Activated CD8-positive, alpha-beta memory T cell treated with anti-CD3 and anti-CD28 coated beads, Interleukin-2, amount 50 U/mL, for 4 hours (primary cell): Measurements from ENCODE around the gene THOP1.
A peak's percentile ranks its signal among the peaks of the same experiment; 100 is the strongest.

ENCODE experiments used
- DNase-seq: peaks from one replicate; pipeline ENCODE4 v3.0.0-alpha.2; 2020

The THOP1 gene

DNA sequence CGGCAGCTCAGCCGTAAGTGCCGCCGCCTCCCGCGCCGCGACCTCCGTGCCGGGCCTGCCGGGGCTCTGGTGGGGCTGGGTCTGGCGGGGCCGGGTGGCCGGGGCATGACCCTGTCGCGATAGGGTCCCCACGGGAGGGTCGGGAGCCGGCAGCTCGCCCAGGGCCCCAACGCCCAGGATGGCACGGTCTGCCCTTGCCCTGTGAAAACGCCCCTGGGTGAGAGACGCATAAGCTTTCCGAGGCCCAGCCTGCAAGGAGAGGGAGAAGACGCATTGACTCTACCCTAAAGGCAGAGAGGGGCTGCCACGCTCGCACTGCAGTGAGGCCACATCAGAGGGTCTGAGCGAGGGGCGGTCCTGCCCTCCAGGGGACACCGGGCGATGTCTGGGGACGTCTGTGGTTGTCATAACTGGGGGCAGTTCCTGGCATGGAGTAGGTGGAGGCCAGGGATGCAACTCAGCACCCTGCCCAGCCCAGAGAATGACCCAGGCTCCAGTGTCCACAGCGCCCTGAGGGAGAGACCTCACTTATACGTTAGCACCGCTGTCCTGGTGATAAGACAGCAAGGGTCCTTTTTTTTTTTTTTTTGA lies 34.9 kb downstream of the THOP1 start:
- no peak for DNase-seq

GRCh38 chr19:2822846-2823245 lies 37.5 kb downstream of the THOP1 start:
- DNase-seq = no peak

DNA sequence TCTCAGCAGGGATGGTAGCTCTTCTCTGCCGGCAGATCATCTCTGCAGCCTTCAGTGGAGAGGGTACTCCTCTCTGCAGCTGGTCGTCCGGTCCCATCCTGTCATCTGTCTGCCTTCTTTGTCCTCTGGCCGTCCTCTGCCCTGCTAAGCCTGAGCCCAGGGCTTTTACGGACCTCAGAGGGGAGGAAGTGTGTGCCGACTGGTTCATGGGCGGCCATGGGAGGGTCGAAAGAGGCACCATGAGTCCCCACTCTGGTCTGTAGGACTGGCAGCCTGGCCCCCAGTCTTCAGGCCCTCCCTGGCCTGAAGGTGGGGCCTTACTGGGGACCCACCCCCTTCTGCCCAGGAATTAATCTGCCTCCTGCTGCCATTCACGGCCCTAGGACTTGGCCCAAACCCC lies 38.3 kb downstream of the THOP1 start:
- no peak for DNase-seq

DNA sequence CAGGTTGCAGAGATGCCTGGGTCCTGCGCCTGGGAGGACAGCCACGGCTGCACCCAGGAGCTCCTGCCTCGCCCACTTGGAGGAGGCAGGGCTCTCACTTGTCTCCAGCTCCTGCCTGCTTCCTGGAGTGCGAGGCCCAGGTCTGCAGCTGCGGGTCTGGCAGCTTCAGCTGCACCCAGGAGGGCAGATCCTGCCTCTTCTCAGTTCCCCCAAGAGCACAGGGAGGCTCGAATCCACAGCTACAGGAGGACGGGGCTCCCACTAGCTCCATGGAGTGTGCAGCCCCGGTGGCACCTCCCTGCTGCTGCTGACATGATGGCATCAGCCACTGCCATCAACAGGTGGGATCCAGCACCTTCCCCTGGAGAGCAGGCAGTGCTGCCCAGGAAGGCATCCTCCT lies 38.8 kb downstream of the THOP1 start:
- no peak for DNase-seq

DNA sequence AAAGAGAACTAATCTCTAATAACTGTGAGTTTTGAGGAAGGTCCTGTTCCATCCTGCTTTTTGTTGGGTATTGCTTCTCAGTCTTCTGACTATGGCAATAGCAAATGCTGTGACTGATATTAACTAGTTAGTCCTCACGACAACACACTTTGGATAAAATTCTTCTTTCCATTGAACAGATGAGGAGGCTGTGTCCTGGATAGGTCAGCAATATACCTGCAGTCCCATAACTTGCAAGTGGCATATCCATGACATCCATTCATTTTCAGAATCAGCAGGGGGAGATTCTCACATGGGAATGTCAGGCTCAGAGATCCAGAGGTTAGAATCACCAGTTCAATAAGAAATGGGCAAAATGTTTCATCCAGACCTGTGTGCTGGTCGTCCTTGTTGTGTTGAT lies 41.7 kb downstream of the THOP1 start:
- DNase-seq = no peak

DNA sequence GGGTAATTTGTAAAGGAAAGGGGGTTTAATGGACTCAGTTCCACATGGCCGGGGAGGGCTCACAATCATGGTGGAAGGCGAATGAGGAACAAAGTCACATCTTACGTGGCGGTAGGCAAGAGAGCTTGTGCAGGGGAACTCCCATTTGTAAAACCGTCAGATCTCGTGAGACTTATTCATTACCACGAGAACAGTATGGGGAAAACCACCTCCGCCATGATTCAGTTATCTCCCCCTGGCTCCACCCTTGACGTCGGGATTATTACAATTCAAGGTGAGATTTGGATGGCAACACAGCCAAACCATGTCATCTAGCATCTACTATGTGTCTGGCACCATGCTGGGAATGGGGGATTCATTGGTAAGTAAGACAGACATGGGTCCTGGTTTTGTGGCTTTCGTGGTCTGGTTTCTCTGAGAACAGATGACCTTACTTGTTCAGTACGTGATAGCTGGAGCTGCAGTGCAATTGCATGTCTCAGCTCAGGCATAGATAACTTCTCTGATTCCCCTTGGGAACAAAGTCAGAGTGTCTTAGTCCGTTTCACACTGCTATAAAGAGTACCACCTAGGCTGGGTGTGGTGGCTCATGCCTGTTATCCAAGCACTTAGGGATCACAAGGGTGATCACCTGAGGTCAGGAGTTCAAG lies 42.7 kb downstream of the THOP1 start:
- no peak for DNase-seq

- no peak for DNase-seq
Measured at GRCh38 chr19:2834294-2834871, 49.1 kb downstream of the THOP1 start.

- DNase-seq = no peak
Measured at GRCh38 chr19:2837430-2837829, 52.1 kb downstream of the THOP1 start.

GRCh38 chr19:2840794-2841791 lies 55.8 kb downstream of the THOP1 start, which contains the start of gene ZNF555:
Gene ZNF555, plus strand, starts transcription at chr19:2841475. Its CDS starts 98 bp downstream, at chr19:2841573.
- DNase-seq = peak; percentile 98

DNA sequence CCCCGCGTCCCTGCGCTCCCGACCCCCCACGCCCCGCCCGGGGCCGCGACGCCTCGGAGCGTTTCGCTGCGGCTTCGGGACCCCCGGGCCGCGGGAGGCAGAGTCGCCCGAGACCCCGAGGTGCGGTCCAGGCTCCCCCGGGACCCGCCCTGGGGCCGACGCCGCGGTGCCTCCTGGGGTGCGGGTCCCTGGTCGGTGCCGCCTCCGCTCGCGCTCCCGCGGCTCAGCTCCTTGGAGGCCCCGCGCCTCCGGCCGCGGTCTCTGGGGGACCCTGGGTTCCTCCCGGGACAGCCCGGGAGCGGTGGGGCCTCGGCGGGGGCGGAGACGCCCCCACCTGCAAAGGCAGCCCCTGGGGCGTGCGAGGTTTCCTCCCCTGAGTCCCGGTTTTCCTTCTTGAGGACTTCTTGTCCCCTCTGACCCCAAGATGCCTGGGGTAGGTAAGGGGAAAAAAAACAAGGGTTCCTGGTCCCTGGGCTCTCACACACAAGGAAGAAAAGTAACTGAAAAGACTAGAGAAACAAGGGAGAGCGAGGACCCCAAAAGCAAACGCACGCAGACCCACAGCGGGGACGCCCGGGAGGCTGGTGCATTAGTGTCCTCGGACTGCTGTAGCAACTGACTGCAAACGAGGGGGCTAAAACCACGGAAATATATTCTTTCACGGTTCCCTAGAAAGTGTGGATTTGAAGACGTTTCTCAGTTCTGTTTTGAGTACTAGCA lies 56.7 kb downstream of the THOP1 start:
- DNase-seq = no peak

DNA sequence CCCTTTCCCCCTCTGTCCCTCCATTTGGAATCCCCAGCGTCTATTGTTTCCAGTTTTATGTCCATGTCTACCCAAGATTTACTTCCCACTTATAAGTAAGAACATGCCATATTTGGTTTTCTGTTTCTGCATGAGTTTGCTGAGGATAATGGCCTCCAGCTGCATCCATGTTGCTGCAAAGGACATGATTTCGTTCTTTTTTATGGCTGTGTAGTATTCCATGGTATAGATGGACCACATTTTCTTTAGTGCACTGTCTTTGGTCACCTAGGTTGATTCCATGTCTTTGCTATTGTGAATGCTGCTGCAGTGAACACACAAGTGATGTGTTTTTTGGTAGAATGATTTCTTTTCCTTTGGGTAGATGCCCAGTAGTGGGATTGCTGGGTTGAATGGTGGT lies 59.8 kb downstream of the THOP1 start:
- DNase-seq = no peak

- no peak for DNase-seq
Measured at GRCh38 chr19:2846180-2846894, 61.0 kb downstream of the THOP1 start.

DNA sequence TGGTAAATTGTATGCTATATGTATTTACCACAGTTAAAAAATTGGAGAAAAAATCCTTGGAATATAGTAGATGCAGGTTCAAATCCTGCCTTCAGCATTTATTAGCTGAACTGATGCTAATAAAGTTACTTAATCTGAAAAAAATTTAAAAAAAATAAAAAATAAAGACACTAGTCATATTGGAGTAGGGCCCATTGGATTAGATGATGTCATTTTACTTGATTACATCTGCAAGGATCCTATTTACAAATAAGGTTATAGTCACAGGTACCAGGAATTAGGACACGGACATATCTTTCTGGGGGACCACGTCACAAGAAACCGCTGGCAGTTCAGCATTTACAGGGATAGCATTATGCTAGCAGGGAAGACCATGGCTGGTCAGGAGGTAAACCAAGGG lies 62.2 kb downstream of the THOP1 start:
- DNase-seq = no peak

- DNase-seq = no peak
Measured at GRCh38 chr19:2848616-2849015, 63.3 kb downstream of the THOP1 start.

DNA sequence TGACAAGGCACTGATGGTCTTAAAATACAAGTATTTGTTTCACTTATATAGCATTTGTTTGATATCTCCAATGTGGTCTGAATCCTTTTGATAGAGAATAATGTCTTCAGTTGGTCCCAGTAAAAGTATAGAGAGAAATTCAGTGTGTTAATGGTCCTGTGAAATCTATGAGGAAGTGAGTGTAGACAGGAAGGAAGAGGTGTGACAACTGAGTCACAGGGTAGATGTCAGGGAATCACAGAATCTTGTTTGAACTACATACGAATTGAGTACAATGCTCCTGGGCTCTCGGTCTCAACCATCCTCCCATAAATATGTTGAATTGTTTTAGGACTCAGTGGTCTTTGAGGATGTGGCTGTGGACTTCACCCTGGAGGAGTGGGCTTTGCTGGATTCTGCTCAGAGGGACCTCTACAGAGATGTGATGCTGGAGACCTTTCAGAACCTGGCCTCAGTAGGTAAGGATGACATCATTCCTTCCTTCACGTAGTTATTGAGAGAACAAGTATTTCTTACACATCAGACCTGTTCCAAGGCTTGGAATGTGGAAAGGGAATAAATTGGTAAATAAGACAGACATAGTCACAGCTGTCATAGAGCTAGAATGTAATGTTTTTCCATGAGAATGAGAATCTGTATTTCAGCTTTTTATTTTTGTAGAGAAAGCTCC lies 65.1 kb downstream of the THOP1 start:
- no peak for DNase-seq

- DNase-seq = no peak
Measured at GRCh38 chr19:2852598-2852997, 67.3 kb downstream of the THOP1 start.

- DNase-seq = no peak
Measured at GRCh38 chr19:2853015-2853606, 67.8 kb downstream of the THOP1 start.

DNA sequence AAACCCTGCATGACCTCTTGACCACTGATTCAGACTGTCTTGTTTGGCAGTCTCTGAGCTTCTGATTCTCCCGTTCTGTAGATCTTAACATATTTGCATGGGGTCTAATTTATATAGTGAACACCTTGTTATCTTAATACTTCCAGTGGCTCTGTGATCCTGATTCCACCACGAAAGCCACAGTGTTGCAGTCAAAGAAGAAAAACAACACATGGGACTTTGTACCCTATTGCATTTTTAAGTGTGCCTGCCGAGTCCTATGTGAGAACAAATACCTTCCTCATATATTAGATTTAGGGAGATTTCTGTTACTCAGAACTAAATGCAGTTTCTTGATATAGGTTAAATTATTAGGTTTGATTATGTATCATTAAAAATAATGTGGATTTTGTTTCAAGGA lies 69.5 kb downstream of the THOP1 start:
- no peak for DNase-seq

GRCh38 chr19:2856457-2857050 lies 71.3 kb downstream of the THOP1 start:
- DNase-seq = no peak

GRCh38 chr19:2858864-2859263 lies 73.6 kb downstream of the THOP1 start:
- no peak for DNase-seq

DNA sequence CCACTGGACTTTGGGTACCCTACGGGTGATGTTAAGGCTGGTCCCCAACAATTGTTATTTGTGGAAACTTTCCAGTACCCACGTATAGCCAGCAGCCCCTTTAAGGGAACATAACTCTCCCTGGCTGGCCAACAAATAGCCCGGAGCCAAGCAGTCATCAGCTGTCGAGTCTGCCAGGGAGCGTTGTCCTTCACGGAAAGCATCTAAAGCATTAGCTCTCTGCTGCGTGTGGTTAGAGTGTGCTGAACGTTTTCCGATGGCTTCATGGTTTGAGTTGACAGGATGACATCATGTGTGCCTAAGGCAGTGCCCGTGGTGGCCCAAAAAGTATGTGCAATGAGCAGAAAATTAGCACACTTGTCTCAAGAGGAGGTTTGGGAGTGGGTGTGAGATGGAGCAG lies 78.5 kb downstream of the THOP1 start:
- DNase-seq = no peak
